ENCODE measurements around the gene COLQ.

Gene COLQ

DNA sequence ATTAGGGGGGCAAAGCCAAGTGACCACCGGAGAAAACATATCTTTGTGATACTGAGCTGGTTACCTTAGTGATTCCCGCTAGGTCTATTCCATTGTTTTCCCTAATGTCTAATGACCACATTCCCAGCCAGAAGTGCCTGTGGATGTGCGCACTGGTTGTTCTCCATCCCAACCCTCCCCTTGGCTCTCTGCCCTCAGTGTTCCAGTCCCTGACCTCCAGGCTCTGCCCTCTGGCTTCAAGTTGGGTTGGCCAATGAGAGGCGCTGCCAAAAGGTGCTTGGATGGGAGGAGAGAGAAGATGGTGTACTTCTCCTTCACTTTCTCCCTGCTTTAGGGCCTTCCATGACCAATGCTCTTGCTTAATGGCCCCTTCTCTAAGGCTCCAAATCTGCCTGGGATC is 2.4 kb downstream of the COLQ start:
- DNase-seq = no peak

DNA sequence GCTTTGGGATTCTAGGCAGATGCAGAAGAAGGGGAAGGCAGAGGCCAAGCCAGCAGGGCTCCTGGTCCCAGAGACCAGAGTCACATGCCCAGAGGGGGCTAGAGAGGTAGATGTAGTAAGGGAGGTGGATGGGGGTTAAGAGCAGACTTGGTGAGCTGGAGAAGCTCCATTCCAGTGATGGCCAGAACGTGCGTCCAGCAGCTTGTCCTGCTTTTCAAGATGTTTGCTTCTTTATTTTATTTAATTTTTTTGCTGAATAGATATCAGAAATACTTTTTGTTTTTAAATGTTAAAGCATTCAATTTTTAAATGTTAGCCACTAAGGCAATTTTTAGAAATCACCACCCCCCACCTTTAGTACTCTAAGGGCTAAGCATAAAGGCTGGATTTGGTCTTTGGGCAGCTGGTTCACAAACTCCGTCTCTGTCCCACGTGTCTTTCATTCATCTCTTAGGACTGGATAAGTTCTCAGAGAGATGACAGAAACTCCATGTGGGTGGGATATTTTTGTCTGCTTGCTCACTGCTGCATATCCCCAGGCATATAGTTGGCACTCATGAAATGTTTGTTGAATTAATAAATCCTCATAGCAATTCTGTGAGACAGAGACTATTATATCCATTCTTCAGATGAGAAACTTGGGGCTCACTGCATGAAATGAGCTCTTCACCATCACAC is 6.7 kb downstream of the COLQ start:
- no peak for DNase-seq

DNA sequence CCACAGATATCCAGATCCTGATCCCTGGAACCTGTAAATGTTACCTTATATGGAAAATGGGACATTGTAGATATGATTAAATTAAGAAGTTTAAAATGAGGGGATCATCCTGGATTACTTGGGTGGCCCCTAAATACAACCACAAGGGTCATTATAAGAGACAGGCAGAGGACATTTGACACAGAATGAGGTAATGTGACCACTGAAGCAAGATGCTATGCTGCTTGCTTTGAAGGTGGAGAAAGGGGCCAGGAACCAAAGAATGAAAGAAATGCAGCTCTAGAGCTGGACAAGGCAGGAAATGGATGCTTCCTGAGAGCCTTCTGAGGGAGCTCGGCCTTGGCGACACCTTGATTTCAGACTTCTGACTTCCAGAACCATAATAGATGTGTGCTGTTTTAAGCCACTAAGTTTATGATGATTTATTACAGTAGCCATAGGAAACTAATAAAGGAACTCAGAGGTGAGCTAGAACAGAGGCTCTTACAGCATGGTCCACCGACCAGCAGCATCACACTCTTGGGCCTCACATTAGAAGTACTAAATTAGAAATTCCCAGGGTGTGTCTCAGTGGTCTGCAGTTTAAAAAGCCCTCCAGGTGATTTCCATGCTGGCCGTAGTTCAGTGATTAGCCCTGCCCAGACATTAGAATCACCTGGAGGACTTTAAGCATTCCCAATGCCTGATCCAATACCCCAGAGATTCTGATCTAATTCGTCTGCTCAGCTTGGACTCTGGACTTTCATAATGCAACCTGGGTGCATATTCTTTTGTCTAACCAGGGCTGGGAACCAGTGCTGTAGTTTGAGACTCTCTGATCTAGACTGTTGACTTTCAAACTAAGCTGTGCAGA is 7.5 kb downstream of the COLQ start:
- no peak for DNase-seq

DNA sequence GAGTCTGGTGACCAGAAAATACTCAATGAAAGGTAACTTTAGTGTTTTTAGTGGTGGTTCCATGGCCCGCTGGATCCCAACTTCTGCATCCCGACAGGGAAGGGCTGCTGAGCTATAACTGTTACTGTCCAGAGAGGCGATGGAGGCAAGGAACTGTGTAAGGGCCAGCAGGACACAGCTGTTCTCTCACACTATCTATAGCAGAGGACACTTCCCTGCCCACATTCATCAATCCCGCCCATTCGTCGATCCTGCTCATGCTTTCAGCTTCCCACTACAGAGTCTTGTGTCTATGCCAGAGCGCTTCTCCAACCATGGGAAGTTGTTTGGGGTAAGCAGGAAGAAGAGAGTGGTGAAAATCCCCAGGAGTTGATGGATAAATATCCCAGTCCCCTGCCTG is 8.4 kb downstream of the COLQ start:
- no peak for DNase-seq

DNA sequence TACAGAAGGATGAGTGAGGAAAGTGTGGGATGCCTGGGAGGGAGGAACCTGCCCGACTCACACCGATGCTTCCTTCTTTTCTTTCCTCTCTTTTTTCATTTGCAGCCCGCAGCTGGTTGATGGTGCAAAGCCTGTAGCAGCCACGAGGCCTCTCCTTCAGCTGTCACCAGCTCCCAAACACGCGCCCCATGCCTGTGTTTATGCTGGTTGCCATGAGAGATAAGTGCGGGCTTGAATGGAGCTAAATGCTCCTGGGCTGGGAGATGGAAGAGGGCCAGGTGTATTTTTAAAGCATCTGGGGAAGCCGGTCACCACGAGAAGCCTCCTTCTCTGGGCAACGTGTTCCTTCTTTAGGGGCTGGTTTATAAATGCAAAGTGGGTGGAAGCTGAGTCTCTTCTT is 9.3 kb downstream of the COLQ start:
- no peak for DNase-seq

DNA sequence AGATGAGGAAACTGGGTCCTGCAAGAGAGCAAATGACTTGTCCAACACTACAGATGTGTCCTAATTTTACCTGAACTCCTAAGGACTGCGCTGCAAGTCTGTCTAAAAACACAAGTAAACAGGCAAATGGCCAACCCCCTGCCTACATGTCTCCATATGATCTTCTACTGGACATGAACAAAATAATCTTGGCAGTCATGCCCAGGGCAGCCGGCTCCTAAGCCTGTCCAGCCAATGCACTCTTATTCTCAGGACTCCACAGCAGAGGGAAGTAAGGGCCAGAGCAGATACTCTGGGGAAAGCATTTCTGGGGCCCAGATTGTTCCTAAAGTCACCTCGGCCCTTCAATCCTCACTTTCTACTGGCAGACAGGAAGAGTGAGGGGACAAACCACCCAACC is 10.3 kb downstream of the COLQ start:
- DNase-seq = no peak

DNA sequence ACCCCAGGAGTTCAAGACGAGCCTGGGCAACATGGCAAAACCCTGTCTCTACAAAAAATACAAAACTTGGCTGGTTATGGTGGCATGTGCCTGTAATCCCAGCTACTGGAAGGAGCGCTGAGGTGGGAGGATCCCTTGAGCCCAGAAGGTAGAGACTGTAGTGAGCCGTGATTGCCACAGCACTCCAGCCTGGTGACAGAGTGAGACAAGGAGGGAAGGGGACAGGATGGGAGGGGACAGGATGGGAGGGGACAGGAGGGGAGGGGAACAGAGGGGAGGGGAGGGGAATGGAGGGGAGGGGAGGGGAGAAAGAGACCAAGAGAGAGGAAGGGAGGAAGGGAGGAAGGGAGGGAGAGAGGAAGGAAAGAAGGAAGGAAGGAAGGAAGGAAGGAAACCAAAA is 11.0 kb downstream of the COLQ start:
- no peak for DNase-seq

DNA sequence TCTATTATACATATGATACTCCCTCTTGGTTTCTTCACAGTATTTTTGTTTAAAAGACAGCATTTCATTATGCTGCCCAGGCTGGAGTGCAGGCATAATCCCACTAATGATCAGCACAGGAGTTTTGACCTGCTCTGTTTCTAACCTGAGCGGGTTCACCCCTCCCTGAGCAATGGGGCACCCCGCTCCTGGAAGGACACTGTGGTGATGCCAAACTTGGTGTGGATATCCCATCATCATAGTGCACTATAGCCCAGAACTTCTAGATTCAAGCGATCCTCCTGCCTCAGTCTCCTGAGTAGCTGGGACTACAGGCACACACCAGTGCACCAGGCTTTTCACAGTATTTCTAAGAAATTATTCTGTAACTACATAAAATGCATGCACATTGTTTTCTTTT is 14.9 kb downstream of the COLQ start:
- no peak for DNase-seq

DNA sequence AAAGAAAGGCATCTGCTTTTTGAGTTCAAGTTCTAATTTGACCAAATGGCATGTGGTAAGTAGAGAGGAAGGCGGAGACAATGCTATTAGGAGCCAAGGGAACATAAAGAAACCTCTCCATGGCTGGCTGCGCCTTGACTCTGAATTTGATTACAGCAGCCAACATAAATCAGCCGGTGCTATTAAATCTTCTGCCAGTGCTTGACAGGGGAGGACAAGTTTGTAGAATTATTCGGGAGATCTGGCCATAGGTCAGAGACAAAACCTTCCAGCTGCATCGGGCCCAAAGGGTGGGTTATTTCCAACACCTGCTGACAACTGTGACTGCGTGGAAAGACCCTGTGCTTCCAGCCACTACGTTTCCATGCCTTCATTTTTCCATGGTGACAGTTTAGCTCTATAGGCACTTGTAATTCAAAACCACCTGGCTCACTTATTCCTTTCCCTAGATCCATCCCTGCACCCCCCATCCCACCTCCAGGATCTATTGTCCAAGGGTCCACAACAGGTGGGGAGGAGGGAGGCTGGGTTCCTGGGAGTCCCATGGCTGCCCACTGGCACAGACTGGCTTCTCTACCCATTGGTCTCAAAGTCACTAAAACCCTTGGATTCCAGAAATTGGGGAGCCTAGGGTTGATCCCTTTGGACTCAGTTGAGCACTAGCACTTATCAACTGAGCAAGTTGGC is 15.9 kb downstream of the COLQ start:
- no peak for DNase-seq

DNA sequence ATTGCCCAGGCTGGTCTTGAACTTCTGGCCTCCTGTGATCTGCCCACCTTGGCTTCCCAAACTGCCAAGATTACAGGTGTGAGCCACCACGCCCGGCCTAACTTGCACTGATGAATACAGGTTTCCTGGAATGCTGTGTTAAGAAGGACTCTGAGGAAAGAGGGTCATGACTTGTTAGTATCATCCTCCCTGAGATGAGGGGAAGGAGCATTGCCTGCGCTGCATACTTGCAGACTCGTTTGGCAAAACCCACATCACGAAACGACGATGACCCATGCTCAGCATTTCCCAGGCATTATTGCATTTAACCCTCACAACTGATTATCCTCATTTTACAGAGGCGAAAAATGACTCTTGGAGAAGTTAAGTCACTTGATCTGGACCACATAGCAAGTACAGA is 18.9 kb downstream of the COLQ start:
- DNase-seq = no peak

DNA sequence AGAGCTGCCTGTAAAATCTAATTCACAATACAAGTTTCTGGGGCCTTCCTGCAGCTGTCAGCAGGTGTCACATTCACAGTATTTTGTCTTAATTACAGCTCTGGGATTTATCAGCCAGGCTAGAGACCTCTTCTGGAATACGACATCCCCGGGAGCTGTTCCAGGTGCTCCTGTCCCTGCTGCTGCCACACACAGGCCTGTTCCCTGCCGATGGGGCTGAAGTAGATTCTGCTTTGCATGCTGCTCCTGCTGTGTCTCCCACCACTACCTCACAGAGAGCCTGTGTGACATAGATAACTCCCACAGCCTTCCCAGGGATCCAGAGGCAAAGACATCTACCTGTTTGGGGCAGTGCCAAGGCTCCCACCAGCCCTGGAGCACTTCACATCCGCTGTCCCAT is 20.4 kb downstream of the COLQ start:
- DNase-seq = no peak

DNA sequence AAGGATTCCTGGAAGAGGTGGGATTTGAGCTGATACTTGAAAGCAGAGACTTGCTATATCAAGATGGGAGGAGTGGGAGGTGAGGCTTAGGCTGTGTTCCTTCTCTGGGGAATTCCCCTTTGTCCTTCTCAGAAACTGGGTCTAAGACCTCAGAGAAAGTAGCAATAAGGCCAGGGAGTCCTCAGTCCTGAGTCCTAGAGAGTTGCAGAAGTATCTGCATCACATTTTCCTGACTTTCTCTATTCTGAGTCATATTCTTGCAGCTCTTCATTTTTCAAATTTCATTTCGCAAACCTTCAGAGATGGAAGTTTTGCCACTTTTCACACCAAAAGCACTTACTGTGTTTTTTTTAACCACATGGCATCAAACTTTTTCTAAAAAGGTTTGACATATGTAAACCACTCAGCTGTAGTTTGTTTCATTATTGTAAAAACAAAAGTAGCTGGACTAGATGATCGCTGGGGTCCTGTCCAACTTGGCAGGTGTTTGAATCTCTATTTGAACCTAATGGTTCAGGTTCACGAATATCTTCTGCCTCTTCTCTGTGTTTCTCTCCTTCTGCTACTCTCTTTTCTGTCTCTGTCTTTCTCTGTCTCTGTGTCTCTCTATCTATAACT is 21.3 kb downstream of the COLQ start:
- no peak for DNase-seq

DNA sequence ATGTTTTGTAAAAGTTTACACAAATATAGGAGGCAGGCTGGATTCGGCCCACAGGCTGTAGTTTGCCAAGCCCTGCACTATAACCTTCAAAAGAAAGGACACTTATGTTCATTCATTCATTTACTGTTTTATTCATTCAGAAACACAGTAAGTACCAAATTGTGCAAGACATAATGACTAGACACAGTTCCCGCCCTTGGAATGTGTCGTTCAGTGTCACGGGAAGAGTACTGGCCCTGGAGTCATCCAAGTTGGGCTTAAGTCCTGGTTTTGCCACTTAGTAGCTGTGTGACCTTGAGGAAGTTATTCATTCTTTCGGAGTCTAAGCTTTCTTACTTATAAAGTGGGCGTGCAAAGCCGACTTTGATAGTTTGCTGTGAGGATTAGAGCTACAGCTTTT is 22.0 kb downstream of the COLQ start:
- DNase-seq = no peak

DNA sequence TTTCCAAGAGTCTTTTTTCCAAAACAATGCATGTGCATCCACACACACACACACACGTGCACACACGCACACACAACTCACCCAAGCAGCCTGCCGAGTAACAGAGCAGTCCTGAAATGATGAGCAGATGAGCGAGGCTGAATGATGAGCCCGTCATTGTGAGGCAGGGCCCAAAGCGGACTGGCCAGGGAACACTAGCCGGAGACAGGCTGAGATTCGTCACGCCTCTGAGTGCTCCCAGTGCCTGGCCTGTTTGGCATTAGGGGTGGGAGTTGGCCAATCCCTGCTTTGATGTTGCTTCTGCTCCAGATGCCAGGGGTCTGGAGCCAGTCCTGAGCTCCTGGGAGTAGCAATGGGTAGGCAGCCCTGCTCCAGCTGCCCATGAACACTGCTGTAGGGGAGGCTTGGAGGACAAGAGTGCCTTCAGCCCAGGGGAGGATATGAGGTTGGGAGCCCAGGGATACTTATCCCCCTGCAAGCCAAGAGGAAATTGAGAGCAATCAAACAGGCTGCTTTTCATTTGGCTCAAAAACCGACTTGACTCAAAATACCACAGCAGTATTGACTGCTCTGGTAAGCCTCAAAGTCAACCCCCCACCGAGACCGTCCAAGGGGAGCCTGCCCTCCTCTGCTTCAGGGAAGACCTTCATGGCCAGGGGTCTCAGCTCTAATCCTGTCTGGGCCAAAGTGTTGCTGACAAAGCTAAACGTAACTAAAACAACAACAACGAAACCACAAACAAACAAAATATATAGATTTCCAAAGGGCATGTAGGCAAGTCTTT is 22.9 kb downstream of the COLQ start:
- no peak for DNase-seq

DNA sequence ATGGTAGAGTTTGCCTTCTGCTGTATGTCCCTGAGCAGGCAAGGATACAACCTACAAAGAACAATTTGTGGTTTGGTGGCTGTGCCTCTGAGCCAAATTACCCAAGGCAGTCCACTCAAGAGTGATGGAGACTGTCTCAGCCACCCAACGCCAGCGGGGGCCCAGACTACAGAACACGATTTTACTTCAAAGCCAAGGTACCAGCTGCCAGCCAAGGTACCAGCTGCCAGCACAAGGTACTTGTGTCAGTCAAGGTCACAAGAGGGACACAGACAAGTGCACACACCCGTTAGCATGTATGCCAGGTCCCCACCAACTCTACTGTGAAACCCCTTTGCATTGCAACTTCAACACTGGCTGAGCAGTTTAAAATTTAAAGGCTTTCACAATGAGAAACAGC is 23.5 kb downstream of the COLQ start:
- no peak for DNase-seq

DNA sequence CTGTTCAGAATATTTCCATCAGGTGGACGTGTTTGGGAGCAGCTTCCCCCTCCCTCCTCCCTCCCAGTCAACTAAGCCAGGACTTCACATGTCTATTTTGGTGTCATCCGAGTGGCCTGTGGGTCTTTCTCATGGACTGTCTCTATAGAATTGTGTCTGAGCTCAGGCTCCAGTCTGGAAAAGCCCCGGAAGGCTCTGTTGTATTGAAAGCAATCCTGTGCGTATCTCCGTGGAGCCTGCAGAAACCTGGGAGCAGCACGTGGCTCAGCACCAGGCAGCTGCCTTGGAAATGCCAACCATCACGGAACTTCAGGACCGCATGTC is 25.2 kb downstream of the COLQ start:
- no peak for DNase-seq

DNA sequence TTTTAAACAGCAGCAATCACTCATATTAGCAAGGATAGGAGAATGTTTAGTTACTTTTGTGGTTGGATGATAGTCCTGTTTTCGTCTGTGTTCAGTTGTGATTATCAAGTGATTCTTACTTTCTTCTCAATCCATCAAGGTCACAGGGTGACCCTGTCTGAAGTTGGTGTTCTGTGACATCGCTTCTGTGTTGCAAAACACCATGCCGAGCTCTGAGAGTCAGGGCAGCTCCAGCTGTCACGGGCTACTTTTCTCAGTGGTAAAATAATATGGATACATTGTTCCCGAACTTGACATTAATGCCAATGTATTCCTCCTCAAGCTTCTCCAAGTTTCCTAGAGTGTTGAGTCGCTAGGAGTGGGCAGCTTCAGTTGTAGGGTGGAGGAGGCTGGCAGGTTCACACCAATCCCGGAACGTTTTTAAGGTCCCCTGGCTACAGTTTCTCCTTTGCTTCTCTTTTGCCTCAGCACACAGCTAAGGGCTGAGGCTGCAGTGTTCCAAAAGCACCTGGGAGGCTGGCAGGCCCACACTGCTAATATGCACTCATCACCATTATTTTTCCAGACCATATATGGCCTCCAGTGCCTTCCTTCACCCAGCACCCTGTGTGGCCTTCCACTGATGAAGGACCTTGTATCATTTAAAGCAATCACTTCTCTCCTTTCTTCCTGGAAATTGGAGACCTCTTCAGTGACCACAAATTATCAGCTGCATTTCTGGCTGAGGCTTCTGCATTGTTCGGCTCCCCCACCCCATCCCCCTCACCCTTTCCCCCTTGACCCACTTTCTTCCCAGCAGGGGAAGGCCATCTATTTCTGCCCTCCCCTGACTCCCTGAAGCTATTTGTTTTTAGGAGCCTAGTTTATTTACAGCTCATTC is 25.8 kb downstream of the COLQ start:
- DNase-seq = no peak

DNA sequence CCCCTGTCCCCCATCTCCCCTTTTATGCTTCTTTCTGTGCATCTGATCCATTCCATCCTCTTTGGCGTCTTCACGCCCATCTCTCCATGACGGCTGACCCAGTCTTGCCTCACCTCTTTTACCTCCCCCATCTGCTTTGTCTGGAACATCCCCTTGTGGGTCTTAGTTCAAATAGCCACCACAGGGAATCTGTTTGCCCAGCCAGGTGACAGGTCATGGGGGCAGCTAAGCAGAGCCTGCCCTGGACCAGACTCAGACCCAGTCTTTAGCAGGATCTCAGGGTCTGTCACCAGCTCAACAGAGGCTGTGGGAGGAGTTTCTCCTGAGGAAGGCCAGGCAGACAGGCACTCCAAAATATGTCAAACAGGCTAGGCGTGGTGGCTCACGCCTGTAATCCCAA is 28.1 kb downstream of the COLQ start:
- no peak for DNase-seq

DNA sequence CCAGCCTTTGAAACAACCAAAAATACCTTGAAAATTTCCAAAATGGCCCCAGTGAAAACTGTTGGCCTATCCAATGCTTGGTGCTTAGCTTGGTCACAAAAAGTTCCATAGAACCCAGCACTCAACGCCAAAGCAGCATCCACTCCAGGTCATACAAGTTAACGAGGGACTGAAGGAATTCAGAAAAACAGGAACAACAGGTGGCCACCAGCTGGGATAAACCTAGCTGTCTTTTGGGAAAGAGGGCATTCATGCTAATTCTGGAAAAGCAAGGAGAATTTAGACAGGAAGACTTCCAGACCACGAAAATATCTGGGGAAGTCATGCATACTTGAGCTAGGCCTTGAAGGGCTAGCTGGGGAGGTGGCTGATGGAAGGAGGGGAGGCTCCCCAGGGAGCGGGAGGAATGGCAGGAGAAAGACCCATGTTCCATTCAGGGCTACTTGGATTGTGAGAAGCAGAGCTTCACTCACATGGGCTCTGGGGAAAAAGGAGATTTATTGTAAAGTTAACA is 28.6 kb downstream of the COLQ start:
- no peak for DNase-seq

DNA sequence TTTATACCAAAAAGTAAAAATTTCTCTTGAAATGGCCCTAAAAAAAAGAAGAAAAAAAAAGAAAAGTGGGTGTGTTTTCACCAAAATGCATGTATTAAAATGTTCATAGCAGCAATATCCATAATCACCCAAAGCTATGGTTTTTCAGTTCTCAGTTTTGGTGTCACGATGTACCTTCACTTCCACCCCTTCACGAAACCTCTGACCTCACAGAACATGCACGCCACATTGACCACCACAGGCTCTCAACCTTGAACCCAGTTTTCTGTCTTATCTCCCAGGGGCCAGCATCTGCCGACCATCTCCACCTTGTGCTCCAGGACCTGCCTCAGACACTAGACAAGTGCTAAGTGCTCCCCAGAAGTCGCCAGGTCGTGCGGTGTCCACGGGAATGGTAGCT is 30.4 kb downstream of the COLQ start:
- no peak for DNase-seq

DNA sequence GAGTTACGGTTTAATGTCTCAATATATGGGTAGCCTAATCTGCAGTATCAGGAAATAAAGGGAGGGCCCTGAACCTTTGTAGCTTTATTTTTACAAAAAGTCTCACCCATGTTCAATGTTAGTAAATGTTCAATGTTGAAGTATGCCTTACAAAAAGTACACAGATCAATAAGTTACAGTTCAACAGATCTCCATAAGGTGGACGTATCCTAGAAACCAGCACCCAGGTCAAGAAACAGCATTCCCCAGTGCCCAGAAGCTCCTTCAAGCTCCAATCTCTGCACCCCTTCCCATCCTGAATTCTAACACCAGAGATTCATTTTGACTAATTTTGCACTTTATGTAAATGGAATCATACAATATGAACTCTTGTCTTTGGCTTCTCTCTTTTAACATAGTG is 31.3 kb downstream of the COLQ start:
- no peak for DNase-seq

DNA sequence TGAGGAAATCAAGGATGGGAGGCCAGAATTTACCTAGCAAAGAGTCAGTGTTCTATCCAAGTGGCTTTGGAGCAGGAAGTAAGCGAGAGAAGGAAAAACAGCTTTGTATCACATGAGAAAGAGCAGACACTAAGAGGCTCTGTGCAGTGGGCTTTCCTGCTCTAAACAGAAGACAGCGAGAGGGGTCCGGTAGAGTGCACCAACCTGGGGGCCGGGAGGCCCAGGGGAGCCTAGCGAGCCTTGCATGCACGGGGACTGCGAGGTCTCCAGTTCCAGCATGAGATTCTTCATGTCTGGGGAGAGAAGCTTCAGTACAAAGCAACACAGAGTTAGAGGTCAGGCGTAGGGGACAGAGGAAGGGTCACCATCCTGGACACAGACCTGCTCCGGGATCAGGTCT is 33.5 kb downstream of the COLQ start:
- DNase-seq = no peak

Data from activated CD4-positive, CD25-positive, alpha-beta regulatory T cell (primary cell).